OCI-LY7 (cell line): ENCODE measurements around the gene ELF4. TPM values are rescaled to one million over a fixed set of nuclear protein-coding genes. Genes with fewer than 3 reads are reported as not detected.

Source experiments
- BruUV-seq: library from RNA; stranded (reverse); fragments of 400-500 nt; replicated peaks from 2 replicates; lab custom pipeline; 2021; lab: Mats Ljungman, UMichigan
- CTCF ChIA-PET: fragments of 300-600 bp; sonication (Branson Sonifier 250); formaldehyde crosslinking; loops from one replicate; lab custom pipeline; 2022; ENCODE audit warnings: antibody characterized with exemption; ENCODE audit not compliant: unreplicated experiment; lab: Charles Lee
- POLR2A ChIA-PET: fragments of 300-600 bp; sonication (Branson Sonifier 250); formaldehyde crosslinking; loops from one replicate; lab custom pipeline; 2022; ENCODE audit warnings: antibody characterized with exemption; lab: Charles Lee
- DNase-seq: peaks from one replicate; pipeline ENCODE4 v3.0.0-alpha.2; 2015; ENCODE audit warnings: low spot score
- H2AFZ ChIP-seq: fragments of 200-600 bp; sonication (generic), shearing (Covaris generic); 2 replicates; pipeline ENCODE4 v1.6.1; 2014; ENCODE audit warnings: mild to moderate bottlenecking, antibody characterized with exemption, low read length, moderate library complexity
- H3K27ac ChIP-seq: fragments of 200-600 bp; sonication (generic); 2 replicates; pipeline ENCODE4 v1.5.1; 2014; ENCODE audit warnings: mixed run types, low read depth, mild to moderate bottlenecking, moderate library complexity, low read length, inconsistent platforms; ENCODE audit not compliant: poor library complexity, severe bottlenecking
- H3K36me3 ChIP-seq: fragments of 200-600 bp; sonication (generic); 2 replicates; pipeline ENCODE4 v1.6.1; 2014; ENCODE audit warnings: mild to moderate bottlenecking, antibody characterized with exemption, low read length, moderate library complexity, mixed read lengths; ENCODE audit not compliant: insufficient read depth
- H3K4me1 ChIP-seq: fragments of 200-600 bp; sonication (generic); 2 replicates; pipeline ENCODE4 v1.5.1; 2014; ENCODE audit warnings: mild to moderate bottlenecking, low read length; ENCODE audit not compliant: insufficient read depth, poor library complexity, severe bottlenecking
- H3K4me2 ChIP-seq: fragments of 200-600 bp; sonication (generic); 2 replicates; pipeline ENCODE4 v1.6.1; 2014; ENCODE audit warnings: mild to moderate bottlenecking, low read length
- H3K4me3 ChIP-seq: fragments of 200-600 bp; sonication (generic); 2 replicates; pipeline ENCODE4 v1.5.1; 2014; ENCODE audit warnings: mild to moderate bottlenecking, low read depth, low read length; ENCODE audit not compliant: poor library complexity, severe bottlenecking
- H3K79me2 ChIP-seq: fragments of 200-600 bp; sonication (generic); 2 replicates; pipeline ENCODE4 v1.6.1; 2016; ENCODE audit warnings: low read depth, mild to moderate bottlenecking, low read length, moderate library complexity, mixed read lengths; ENCODE audit not compliant: insufficient read depth
- H3K9me2 ChIP-seq: fragments of 200-600 bp; sonication (generic); 2 replicates; pipeline ENCODE4 v1.6.1; 2016; ENCODE audit warnings: mild to moderate bottlenecking, low read length, mixed read lengths; ENCODE audit not compliant: insufficient read depth
- H3K9me3 ChIP-seq: fragments of 200-600 bp; sonication (generic); 2 replicates; pipeline ENCODE4 v1.6.1; 2014; ENCODE audit warnings: mild to moderate bottlenecking, mixed run types, low read length, mixed read lengths
- H4K20me1 ChIP-seq: fragments of 200-600 bp; sonication (generic); 2 replicates; pipeline ENCODE4 v1.6.1; 2014; ENCODE audit warnings: mild to moderate bottlenecking, antibody characterized with exemption, low read length, moderate library complexity, mixed read lengths; ENCODE audit not compliant: insufficient read depth
- CTCF ChIP-seq: fragments of 200-600 bp; sonication (generic); conservative IDR thresholded peaks from 2 replicates; pipeline ENCODE4 v1.5.1; 2014; ENCODE audit warnings: mild to moderate bottlenecking, antibody characterized with exemption, low read length, moderate library complexity, mixed read lengths
- EZH2phosphoT487 ChIP-seq: fragments of 200-600 bp; sonication (generic); IDR thresholded peaks from 2 replicates; pipeline ENCODE4 v1.6.1; 2018; ENCODE audit warnings: low read depth, borderline replicate concordance, mild to moderate bottlenecking, mixed run types, antibody characterized with exemption, low read length, moderate library complexity, mixed read lengths
- intact Hi-C: fragments of 100-400 bp; cut with micrococcal nuclease; formaldehyde crosslinking; loops from one replicate; pipeline ENCODE4 v1.10.0; 2022; ENCODE audit not compliant: unreplicated experiment
- total RNA-seq, 2 experiments: library from RNA; depleted of rRNA in 1 of 2; stranded (reverse); fragments of >200 nt in 1 of 2; shearing (Covaris generic) in 1 of 2; gene quantifications; 2 replicates each; pipeline ENCODE4 v1.2.3, GENCODE V29; 2014 to 2022

ELF4 gene
- total RNA-seq, 2 experiments from 2014 or later: 15.0 to 27.3 TPM

DNA sequence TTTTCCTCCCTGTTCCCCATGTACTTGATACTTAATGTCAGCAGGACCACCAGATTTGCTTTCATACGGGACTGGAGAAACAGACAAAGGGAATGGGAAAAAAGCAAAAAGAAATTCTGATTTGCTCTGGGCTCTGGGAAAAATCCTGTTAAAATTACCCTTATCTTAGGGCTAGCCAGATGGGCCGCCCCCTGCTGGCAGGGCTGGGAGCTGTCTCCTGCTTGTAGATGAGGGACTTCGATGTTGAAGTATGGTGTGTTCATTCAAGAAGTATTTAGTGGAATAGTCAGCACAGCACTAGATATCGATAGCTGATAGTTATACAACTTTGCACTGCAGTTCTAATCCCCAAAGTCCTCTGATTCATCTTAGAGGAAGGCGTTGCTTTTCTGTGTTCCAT lies 82.1 kb downstream of the ELF4 start:
- no peaks in the 10 kb centered on the region for H3K9me3 ChIP-seq
- TF ChIP-seq EZH2phosphoT487 (no peak), CTCF (peak; percentile 86)
- H3K4me3 ChIP-seq: no peak overlapping the region
- H3K36me3 ChIP-seq: peaks cover 11% of the 10 kb centered on the region; the same call in 1 of the 2 replicates
- ChIA-PET CTCF (interaction anchor here (2.0 kb wide), 1 partner anchor 103 kb away, joined by 6 read pairs; no protein-coding TSS in a partner anchor), POLR2A (interaction anchor here (0.6 to 1.6 kb wide), 3 partner anchors 32 to 474 kb away, joined by 3 to 4 read pairs (median 3); no protein-coding TSS in a partner anchor)
- peak; percentile 37 for DNase-seq
- no peaks in the 10 kb centered on the region for H4K20me1 ChIP-seq
- no peak overlapping the region for H3K4me2 ChIP-seq
- intact Hi-C loops: loop anchor here (1.0 kb wide), 1 partner anchor 103 kb away; no protein-coding TSS in a partner anchor
- H3K79me2 ChIP-seq: no peaks in the 10 kb centered on the region
- no peaks in the 10 kb centered on the region for H3K9me2 ChIP-seq
- peaks cover 13% of the 10 kb centered on the region for H3K4me1 ChIP-seq
- no peak overlapping the region for H3K27ac ChIP-seq
- H2AFZ ChIP-seq: no peak overlapping the region
- no TSS peak for BruUV-seq

- TF ChIP-seq EZH2phosphoT487 (no peak), CTCF (no peak)
- Histone ChIP-seq H3K4me3 (no peak overlapping the region), H3K4me2 (no peak overlapping the region), H2AFZ (no peak overlapping the region), H4K20me1 (no peaks in the 10 kb centered on the region), H3K36me3 (peaks cover 15% of the 10 kb centered on the region; the same call in 1 of the 2 replicates), H3K79me2 (no peaks in the 10 kb centered on the region), H3K9me2 (no peaks in the 10 kb centered on the region), H3K27ac (no peak overlapping the region), H3K4me1 (peaks cover 13% of the 10 kb centered on the region), H3K9me3 (no peaks in the 10 kb centered on the region)
- ChIA-PET CTCF (interaction anchor here (2.0 kb wide), 1 partner anchor 102 kb away, joined by 6 read pairs; no protein-coding TSS in a partner anchor), POLR2A (interaction anchor here (0.6 to 1.6 kb wide), 2 partner anchors 31 to 473 kb away, joined by 3 read pairs; no protein-coding TSS in a partner anchor)
- intact Hi-C loops: no loop called here
- no peak for DNase-seq
- no TSS peak for BruUV-seq
Observed at GRCh38 chrX:130027569-130027968, 82.7 kb downstream of the ELF4 start.

DNA sequence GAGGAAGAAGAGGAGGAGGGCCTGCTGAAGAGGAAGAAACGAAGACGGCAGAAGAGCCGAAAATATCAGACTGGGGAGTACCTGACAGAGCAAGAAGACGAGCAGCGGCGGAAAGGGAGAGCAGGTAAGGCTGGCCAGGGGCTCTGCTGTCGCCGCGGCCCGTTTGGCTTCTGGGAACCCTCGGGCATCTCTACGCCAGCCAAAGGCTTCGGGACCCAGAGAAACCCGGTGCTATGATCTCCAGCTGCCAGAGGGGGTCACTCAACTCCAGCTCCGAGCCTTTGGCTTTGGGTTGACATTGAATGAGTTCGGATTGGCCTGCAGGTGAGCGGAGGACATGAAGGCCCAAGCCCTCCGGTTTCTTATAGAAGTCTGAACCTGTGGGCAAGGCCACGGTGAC lies 85.0 kb downstream of the ELF4 start:
- peaks cover 13% of the 10 kb centered on the region for H3K4me1 ChIP-seq
- CTCF ChIA-PET: no interaction called here
- no peaks in the 10 kb centered on the region for H3K9me2 ChIP-seq
- no peaks in the 10 kb centered on the region for H3K9me3 ChIP-seq
- DNase-seq: peak; percentile 1
- no peaks in the 10 kb centered on the region for H4K20me1 ChIP-seq
- POLR2A ChIA-PET: no interaction called here
- H3K4me2 ChIP-seq: no peak overlapping the region
- TF ChIP-seq EZH2phosphoT487: no peak
- TF ChIP-seq CTCF: peak; percentile 43; the same call in 1 of the 2 replicates
- BruUV-seq: no TSS peak
- no peaks in the 10 kb centered on the region for H3K79me2 ChIP-seq
- H2AFZ ChIP-seq: no peak overlapping the region
- H3K27ac ChIP-seq: no peak overlapping the region
- intact Hi-C loops: loop anchor here (2.0 kb wide), 1 partner anchor 42 kb away; the partner anchor contains the start of gene BCORL1
- H3K4me3 ChIP-seq: no peak overlapping the region
- peaks cover 15% of the 10 kb centered on the region; the same call in 1 of the 2 replicates for H3K36me3 ChIP-seq
